COR-L47 (cell line): ENCODE data around the gene ATP6V1C2.
A peak's percentile ranks its signal among the peaks of the same experiment; 100 is the strongest.
"Not testable (repeated sequence)": the region's sequence is repeated elsewhere in the genome, so short reads cannot be mapped to it uniquely, and the experiment has no call there.

ENCODE experiments used
- DNase-seq: peaks from one replicate; lab custom pipeline; 2025; lab: John Stamatoyannopoulos, UW

Gene ATP6V1C2

GRCh38 chr2:10813163-10814138 lies 92.0 kb downstream of the ATP6V1C2 start:
- DNase-seq, result not testable (repeated sequence)

- DNase-seq, result no peak
These were observed 92.7 kb downstream of the ATP6V1C2 start for GRCh38 chr2:10814142-10814541.

- DNase-seq, result no peak
These were observed 93.3 kb downstream of the ATP6V1C2 start for GRCh38 chr2:10814571-10815331.

- no peak for DNase-seq
These were observed 96.0 kb downstream of the ATP6V1C2 start for GRCh38 chr2:10817413-10817812.

GRCh38 chr2:10818305-10818704 lies 96.9 kb downstream of the ATP6V1C2 start:
- not testable (repeated sequence) for DNase-seq

GRCh38 chr2:10818984-10819383 lies 97.6 kb downstream of the ATP6V1C2 start:
- no peak for DNase-seq

- no peak for DNase-seq
These were observed 98.4 kb downstream of the ATP6V1C2 start for GRCh38 chr2:10819714-10820314.

GRCh38 chr2:10820562-10820961 lies 99.1 kb downstream of the ATP6V1C2 start:
- no peak for DNase-seq

- DNase-seq, result no peak
These were observed 99.7 kb downstream of the ATP6V1C2 start for GRCh38 chr2:10820978-10821695.

GRCh38 chr2:10824191-10824590 lies 102.8 kb downstream of the ATP6V1C2 start:
- DNase-seq, result no peak

- no peak for DNase-seq
These were observed 104.6 kb downstream of the ATP6V1C2 start for GRCh38 chr2:10826026-10826425.

GRCh38 chr2:10826625-10827024 lies 105.2 kb downstream of the ATP6V1C2 start:
- no peak for DNase-seq

- DNase-seq, result no peak
These were observed 106.9 kb downstream of the ATP6V1C2 start for GRCh38 chr2:10828346-10828745.

GRCh38 chr2:10829299-10829698 lies 107.9 kb downstream of the ATP6V1C2 start:
- DNase-seq, result no peak

GRCh38 chr2:10830203-10830602 lies 108.8 kb downstream of the ATP6V1C2 start:
- no peak for DNase-seq

GRCh38 chr2:10830641-10831399 lies 109.4 kb downstream of the ATP6V1C2 start:
- DNase-seq, result no peak

- DNase-seq, result no peak
These were observed 110.1 kb downstream of the ATP6V1C2 start for GRCh38 chr2:10831400-10831985.

- peak; percentile 79 for DNase-seq
These were observed 110.9 kb downstream of the ATP6V1C2 start for GRCh38 chr2:10832203-10832936.

- DNase-seq, result no peak
These were observed 111.6 kb downstream of the ATP6V1C2 start for GRCh38 chr2:10833021-10833420.

GRCh38 chr2:10834068-10834655 lies 112.7 kb downstream of the ATP6V1C2 start:
- DNase-seq, result no peak
